HCT116 (cell line): ENCODE data around the gene RALGAPA1. TPM values are rescaled to one million over a fixed set of nuclear protein-coding genes. Genes with fewer than 3 reads are reported as not detected.

Source experiments
- ATAC-seq: fragments of 200-7000 bp; cut with Tn5 transposase; 2 replicates; pipeline ENCODE4 v1.9.1; 2020; ENCODE audit warnings: mild to moderate bottlenecking, moderate library complexity
- BruUV-seq: library from RNA; stranded (reverse); fragments of 400-500 nt; replicated peaks from 2 replicates; lab custom pipeline; 2021; lab: Mats Ljungman, UMichigan
- CTCF ChIA-PET: fragments of 300-600 bp; sonication (Branson Sonifier 250); formaldehyde crosslinking; loops from one replicate; lab custom pipeline; 2021; ENCODE audit warnings: antibody characterized with exemption; lab: Charles Lee
- POLR2A ChIA-PET: fragments of 300-600, 350-600 bp; sonication (Branson Sonifier 250); formaldehyde crosslinking; loops from one replicate; lab custom pipeline; 2021; ENCODE audit warnings: antibody characterized with exemption; lab: Charles Lee
- RAD21 ChIA-PET, 2 experiments: fragments of 300-600 bp; sonication (Branson Sonifier 250); formaldehyde crosslinking; loops; one replicate each; lab custom pipeline; 2023; ENCODE audit warnings: low total read pairs in 2 of 2; ENCODE audit not compliant: uncharacterized antibody in 2 of 2, unreplicated experiment in 2 of 2, low non-redundant PET in 1 of 2; lab: Charles Lee
- DNase-seq: peaks from one replicate; pipeline ENCODE4 v3.0.0-alpha.2; 2010; ENCODE audit warnings: low read depth, low spot score
- H2AFZ ChIP-seq: fragments of 200-600 bp; shearing (Covaris generic), sonication (generic); 2 replicates; pipeline ENCODE4 v1.6.1; 2017; ENCODE audit warnings: low read depth, mixed run types, mixed read lengths, antibody characterized with exemption, low read length; ENCODE audit not compliant: poor library complexity, severe bottlenecking
- H3K27ac ChIP-seq: 2 replicates; pipeline ENCODE4 v1.5.1; 2012; ENCODE audit warnings: low read depth, low read length
- H3K27me3 ChIP-seq: fragments of 200-600 bp; sonication (generic); 2 replicates; pipeline ENCODE4 v1.6.1; 2016; ENCODE audit warnings: mixed run types, low read length, mixed read lengths; ENCODE audit not compliant: insufficient read depth
- H3K36me3 ChIP-seq, 2 experiments: fragments of 200-500 bp in 1 of 2; fragments of 200-600 bp in 1 of 2; sonication (Bioruptor generic) in 1 of 2; sonication (generic) in 1 of 2; 2 replicates each; pipeline versions ENCODE4 v1.5.1 to v1.6.1; 2014 to 2016; ENCODE audit warnings: low read length in 2 of 2, inconsistent platforms in 1 of 2, mixed read lengths in 1 of 2, mixed run types in 1 of 2; ENCODE audit not compliant: insufficient read depth in 2 of 2, control insufficient read depth in 1 of 2
- H3K4me1 ChIP-seq, 2 experiments: fragments of 200-600 bp in 1 of 2; sonication (generic) in 1 of 2; 2 replicates each; pipeline versions ENCODE4 v1.5.1 to v1.6.1; 2012 to 2017; ENCODE audit warnings: low read length in 2 of 2, inconsistent platforms in 1 of 2, mild to moderate bottlenecking in 1 of 2, mixed read lengths in 1 of 2, mixed run types in 1 of 2, moderate library complexity in 1 of 2; ENCODE audit not compliant: insufficient read depth in 2 of 2, control insufficient read depth in 1 of 2
- H3K4me2 ChIP-seq: fragments of 200-600 bp; sonication (generic); 2 replicates; pipeline ENCODE4 v1.6.1; 2017; ENCODE audit warnings: mixed run types, low read length, mixed read lengths
- H3K4me3 ChIP-seq, 2 experiments: fragments of 200-600 bp in 1 of 2; sonication (generic) in 1 of 2; replicated peaks in 1 of 2; 2 replicates each; pipeline ENCODE4 v1.5.1; 2011 to 2016; ENCODE audit warnings: low read length in 2 of 2, control low read depth in 1 of 2, low read depth in 1 of 2, mild to moderate bottlenecking in 1 of 2, mixed read lengths in 1 of 2, mixed run types in 1 of 2
- H3K79me2 ChIP-seq: fragments of 200-600 bp; sonication (generic); 2 replicates; pipeline ENCODE4 v1.6.1; 2017; ENCODE audit warnings: mild to moderate bottlenecking, mixed run types, low read length, moderate library complexity, mixed read lengths; ENCODE audit not compliant: insufficient read depth
- H3K9ac ChIP-seq: fragments of 200-600 bp; sonication (generic); 2 replicates; pipeline ENCODE4 v1.6.1; 2016; ENCODE audit warnings: low read length, mixed read lengths
- H3K9me2 ChIP-seq: fragments of 200-600 bp; sonication (generic), shearing (Covaris generic); 2 replicates; pipeline ENCODE4 v1.6.1; 2017; ENCODE audit warnings: mixed run types, mild to moderate bottlenecking, moderate library complexity; ENCODE audit not compliant: insufficient read depth
- H3K9me3 ChIP-seq, 2 experiments: fragments of 200-500 bp in 1 of 2; fragments of 200-600 bp in 1 of 2; sonication (Bioruptor generic) in 1 of 2; sonication (generic) in 1 of 2; 2 replicates each; pipeline ENCODE4 v1.6.1; 2014 to 2017; ENCODE audit warnings: low read length in 2 of 2, mixed read lengths in 2 of 2, inconsistent platforms in 1 of 2, low read depth in 1 of 2, mild to moderate bottlenecking in 1 of 2, mixed run types in 1 of 2, moderate library complexity in 1 of 2; ENCODE audit not compliant: control insufficient read depth in 1 of 2, insufficient read depth in 1 of 2
- H4K20me1 ChIP-seq: fragments of 200-600 bp; sonication (generic), shearing (Covaris generic); 2 replicates; pipeline ENCODE4 v1.6.1; 2017; ENCODE audit warnings: mixed run types, mild to moderate bottlenecking, moderate library complexity; ENCODE audit not compliant: insufficient read depth
- CBX3 ChIP-seq: IDR thresholded peaks from 2 replicates; pipeline ENCODE4 v1.6.1; 2012; ENCODE audit warnings: low read depth
- EGR1 ChIP-seq: IDR thresholded peaks from 2 replicates; pipeline ENCODE4 v1.6.1; 2012; ENCODE audit warnings: low read depth
- EZH2 ChIP-seq: fragments of 200-600 bp; sonication (generic); IDR thresholded peaks from 2 replicates; pipeline ENCODE4 v1.6.1; 2017; ENCODE audit warnings: antibody characterized with exemption, mixed run types
- EZH2phosphoT487 ChIP-seq: fragments of 200-600 bp; IDR thresholded peaks from 2 replicates; pipeline ENCODE4 v1.6.1; 2018; ENCODE audit warnings: antibody characterized with exemption, borderline replicate concordance
- FOSL1 ChIP-seq: IDR thresholded peaks from 2 replicates; pipeline ENCODE4 v1.6.1; 2012; ENCODE audit warnings: low read depth
- POLR2A ChIP-seq: IDR thresholded peaks from 2 replicates; pipeline ENCODE4 v1.7.0; 2011; ENCODE audit warnings: borderline replicate concordance; ENCODE audit not compliant: insufficient read depth, insufficient read length; ENCODE audit errors: extremely low read depth
- RAD21 ChIP-seq: IDR thresholded peaks from 2 replicates; pipeline ENCODE4 v1.6.1; 2012; ENCODE audit warnings: low read depth, mild to moderate bottlenecking
- REST ChIP-seq: IDR thresholded peaks from 2 replicates; pipeline ENCODE4 v1.6.1; 2012; ENCODE audit warnings: low read depth
- ZBTB33 ChIP-seq: IDR thresholded peaks from 2 replicates; pipeline ENCODE4 v1.6.1; 2011; ENCODE audit warnings: mild to moderate bottlenecking, low read length, moderate library complexity; ENCODE audit not compliant: insufficient replicate concordance; ENCODE audit errors: extremely low read depth
- ZFX ChIP-seq: fragments of 450-650 bp; IDR thresholded peaks from 2 replicates; pipeline ENCODE4 v1.6.1; 2017
- intact Hi-C: fragments of 100-400 bp; cut with micrococcal nuclease; formaldehyde crosslinking; loops from 2 replicates; pipeline ENCODE4 v1.10.0; 2022
- total RNA-seq: library from RNA; stranded (reverse); gene quantifications from one replicate; pipeline ENCODE4 v1.2.1, GENCODE V29; 2021; ENCODE audit not compliant: unreplicated experiment

The RALGAPA1 gene
- total RNA-seq, 1 experiment from 2014 or later, result 29.3 TPM

DNA sequence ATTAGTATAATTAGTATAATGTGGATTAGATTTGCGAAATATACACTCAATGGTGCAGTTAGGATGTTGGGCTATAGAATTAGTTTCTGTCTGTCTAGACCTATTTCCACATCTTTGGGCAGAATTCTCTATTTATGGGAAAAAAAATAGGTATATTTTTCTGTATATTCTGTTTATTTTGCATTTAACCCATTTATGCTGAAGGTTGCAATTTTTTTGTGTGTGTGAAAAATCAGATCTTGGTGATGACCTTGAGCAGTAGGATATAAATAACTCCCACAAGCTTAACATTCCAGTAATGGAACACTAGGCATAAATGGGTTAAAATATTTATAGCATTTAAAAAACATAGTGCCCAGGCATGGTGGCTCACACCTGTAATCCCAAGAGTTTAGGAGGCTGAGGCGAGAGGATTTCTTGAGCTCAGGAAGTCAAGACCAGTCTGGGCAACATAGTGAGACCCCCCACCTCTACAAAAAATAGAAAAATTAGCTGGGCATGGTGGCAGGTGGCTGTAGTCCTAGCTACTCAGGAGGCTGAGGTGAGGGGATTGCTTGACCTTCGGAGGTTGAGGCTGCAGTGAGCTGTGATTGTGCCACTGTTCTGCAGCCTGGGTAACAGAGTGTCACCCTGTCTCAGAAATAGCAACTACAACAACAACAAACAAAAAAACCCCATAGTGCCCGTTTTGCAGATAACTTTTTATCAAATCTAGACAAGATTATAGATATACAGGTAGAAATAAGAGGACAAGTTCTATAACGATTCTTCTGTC lies 26.3 kb upstream of the RALGAPA1 start:
- no peak overlapping the region for H3K4me2 ChIP-seq
- no peaks in the 10 kb centered on the region for H3K9me2 ChIP-seq
- H3K27ac ChIP-seq, result no peak overlapping the region
- no peak for TF ChIP-seq FOSL1
- no peak for TF ChIP-seq CBX3
- no peak for TF ChIP-seq POLR2A
- no peak for TF ChIP-seq ZBTB33
- TF ChIP-seq EZH2, result no peak
- TF ChIP-seq RAD21, result no peak
- TF ChIP-seq REST, result no peak
- no peak for TF ChIP-seq EZH2phosphoT487
- no peak for TF ChIP-seq EGR1
- no peak for TF ChIP-seq ZFX
- H4K20me1 ChIP-seq, result no peaks in the 10 kb centered on the region
- no peak overlapping the region for H2AFZ ChIP-seq
- H3K9ac ChIP-seq, result no peak overlapping the region
- DNase-seq, result no peak
- no peaks in the 10 kb centered on the region for H3K79me2 ChIP-seq
- no peaks in the 10 kb centered on the region for H3K9me3 ChIP-seq
- H3K4me1 ChIP-seq, result no peaks in the 10 kb centered on the region
- RAD21 ChIA-PET, result no interaction called here
- peaks cover 0 to 2% of the 10 kb centered on the region in 2 experiments; a peak in 2 of 4 replicates for H3K36me3 ChIP-seq
- no peaks in the 10 kb centered on the region for H3K27me3 ChIP-seq
- CTCF ChIA-PET, result interaction anchor here (1.3 kb wide), 1 partner anchor 10 kb away, joined by 4 read pairs; the partner anchor contains the start of gene BRMS1L
- POLR2A ChIA-PET, result interaction anchor here (3.8 kb wide), 1 partner anchor 9 kb away, joined by 14 read pairs; the partner anchor contains the start of gene BRMS1L
- intact Hi-C loops, result no loop called here
- BruUV-seq, result no TSS peak
- ATAC-seq, result no peak
- no peak overlapping the region for H3K4me3 ChIP-seq
